ENCODE measurements around the gene KCNK5.

The KCNK5 gene

DNA sequence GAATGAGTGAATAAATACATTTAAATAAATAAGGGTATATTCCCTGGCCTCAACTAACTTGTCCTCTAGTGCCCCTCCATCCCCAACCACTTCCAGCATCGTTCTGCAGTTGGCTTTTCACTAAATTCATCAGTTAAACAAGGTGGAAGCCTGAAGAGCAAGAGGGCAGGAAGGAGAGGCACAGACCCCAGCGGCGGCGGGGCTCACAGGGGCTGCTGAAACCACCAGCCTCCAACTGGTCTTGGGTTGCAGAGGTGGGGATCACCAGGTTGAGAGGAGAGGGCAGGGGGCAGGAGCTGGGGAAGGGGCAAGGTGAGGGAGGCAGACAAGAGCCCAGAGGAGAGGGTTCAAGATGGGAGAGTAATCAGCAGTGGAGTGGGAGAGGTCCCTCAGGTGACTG lies 27.1 kb downstream of the KCNK5 start:
- DNase-seq (ENCODE audit: low read depth) = no peak
- H3K4me3 ChIP-seq (ENCODE audit: low read depth, low read length) = no peak overlapping the region

DNA sequence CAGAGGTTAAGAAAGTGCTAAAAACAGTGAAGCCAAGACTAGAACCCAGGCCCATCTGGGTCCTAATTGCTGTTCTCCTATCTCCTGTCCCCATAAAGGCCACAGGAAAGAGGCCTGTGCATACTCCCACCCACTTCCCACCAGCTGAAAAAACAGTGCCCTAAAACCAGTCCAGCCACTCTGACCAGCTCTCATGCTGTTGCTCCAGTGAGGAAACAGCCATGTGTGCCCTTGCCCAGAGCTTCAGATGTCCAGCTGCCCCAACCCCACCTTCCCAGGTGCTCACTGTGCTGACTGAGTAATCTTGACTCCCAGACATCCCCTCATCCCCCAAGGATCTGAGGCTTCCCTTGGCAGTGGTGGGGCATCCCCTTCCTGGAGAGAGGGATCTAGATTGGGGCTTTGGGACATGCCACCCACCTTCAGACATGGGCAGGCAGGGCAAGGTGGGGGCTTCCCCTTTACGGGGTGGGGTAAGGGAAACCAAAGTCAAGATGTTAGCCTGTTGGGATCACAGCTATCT lies 28.7 kb downstream of the KCNK5 start:
- no peak for DNase-seq (ENCODE audit: low read depth)
- H3K4me3 ChIP-seq (ENCODE audit: low read depth, low read length) = no peak overlapping the region

DNA sequence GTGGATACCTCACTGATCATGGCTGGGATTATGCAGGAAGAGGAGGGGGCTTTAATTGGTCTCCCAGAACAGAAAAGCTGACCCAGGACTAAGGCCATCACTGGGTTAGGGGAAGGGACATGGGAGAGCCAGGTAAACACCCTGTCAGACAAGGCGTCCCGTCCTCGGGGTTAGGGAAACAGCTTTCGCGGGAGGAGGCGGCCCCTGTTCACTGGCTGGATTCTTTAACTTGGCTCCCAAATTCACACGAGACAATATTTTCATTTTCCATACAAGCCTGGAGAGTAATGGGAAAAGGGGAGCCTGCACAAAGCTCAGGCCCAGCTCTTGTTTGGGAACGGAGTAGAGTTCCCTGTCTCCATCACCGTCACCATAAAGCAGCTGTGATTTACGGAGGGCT lies 29.3 kb downstream of the KCNK5 start:
- no peak for DNase-seq (ENCODE audit: low read depth)
- no peak overlapping the region for H3K4me3 ChIP-seq (ENCODE audit: low read depth, low read length)

DNA sequence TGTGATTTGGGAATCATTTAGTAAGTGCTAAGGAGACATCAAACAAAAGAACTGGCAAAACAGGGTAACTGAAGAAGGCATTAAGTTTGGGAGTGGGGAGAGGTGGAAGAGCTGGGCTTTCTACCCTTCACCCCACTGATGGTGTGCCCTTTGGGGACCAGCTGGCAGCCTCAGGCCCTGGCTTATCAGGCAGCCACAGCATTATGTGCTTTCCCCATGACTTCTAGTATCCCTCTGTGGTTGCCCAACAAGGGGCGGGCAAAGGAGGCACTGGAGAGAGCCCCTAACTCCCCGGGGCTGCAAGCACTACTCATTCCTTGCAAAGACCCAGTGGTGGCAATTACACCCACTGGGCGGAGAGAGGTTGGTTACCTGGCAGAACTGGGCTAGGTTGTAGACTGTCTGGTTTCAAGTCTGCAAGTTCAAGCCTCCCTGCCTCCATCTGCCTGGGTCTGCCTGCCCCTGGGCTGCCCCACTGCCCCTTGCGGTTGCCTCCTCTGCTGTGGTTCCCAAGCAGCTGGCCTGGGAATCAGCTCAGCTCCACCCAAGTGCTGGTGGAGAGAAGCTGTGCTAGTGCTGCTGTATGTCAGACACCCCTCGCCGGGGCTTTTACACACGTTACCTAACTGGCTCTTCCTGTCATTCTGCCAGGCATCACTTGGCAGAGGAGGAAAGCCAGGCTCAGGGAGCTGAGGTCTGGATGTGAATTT lies 29.9 kb downstream of the KCNK5 start:
- no peak for DNase-seq (ENCODE audit: low read depth)
- no peak overlapping the region for H3K4me3 ChIP-seq (ENCODE audit: low read depth, low read length)

DNA sequence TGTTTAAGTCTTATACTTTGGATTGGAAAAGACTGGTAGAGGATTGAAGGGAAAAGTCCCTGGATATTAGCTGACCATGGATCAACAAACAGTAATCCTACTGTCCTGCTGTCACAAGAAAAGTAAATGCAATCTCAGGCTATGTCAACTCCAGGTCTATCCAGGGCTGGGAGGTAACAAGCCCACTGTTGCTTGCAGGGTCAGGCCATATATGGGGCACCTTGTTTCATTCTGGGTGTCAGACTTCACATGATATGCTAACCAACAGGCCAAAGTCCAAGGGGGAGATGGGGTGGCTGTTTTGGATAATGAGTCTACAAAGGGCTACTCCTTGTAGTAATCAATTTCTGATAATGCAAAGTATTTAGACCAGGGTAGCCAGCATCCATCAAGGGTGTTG lies 30.7 kb downstream of the KCNK5 start:
- no peak overlapping the region for H3K4me3 ChIP-seq (ENCODE audit: low read depth, low read length)

DNA sequence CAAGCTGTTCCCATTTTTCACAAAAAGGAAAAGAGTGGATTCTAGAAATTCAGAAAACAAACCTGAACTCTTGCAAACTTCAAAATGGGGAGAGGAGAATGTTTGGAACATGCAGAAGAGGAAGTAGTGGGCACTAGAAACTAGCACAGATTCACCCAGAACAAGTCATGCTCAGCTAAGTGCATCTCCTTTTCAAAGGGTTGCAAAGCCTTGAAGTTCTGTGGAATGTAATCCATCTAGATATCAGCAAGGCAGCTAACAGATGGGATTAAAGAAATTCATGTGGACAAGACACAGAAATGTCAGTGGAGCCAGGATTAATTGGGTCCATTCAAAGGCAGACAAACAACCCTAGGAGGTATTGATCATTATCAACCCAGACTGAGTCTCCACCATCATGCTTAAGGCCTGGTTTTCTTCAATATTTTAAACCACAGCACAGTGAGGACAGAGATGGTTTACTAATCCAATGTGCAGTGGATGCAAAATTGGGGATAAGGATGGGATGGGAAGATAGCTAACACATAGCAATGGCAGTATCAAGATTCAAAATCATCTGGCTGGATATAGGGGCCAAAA lies 31.3 kb downstream of the KCNK5 start:
- DNase-seq (ENCODE audit: low read depth) = no peak
- H3K4me3 ChIP-seq (ENCODE audit: low read depth, low read length) = no peak overlapping the region

More for the DNA sequence above, 30.7 kb downstream of the KCNK5 start:
- no peak for DNase-seq (ENCODE audit: low read depth)

DNA sequence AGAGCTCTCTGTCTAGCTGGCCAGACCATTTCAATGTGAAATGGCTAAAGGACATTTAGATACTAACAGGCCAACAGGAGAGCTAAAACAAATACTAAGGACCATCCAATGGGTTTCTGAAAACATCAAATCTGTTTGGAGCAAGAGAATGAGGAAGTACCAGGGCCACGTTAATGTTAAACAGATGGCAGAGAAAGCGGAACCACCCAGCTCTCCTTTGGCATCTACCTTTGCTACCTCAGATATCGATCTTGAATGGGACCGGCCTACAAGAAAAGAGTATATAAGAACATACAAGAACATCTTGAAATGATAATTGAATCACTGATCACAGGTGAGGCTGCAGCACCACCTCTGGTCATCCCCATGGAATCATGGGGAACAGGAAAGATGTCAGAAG lies 31.8 kb downstream of the KCNK5 start:
- no peak overlapping the region for H3K4me3 ChIP-seq (ENCODE audit: low read depth, low read length)
- no peak for DNase-seq (ENCODE audit: low read depth)

DNA sequence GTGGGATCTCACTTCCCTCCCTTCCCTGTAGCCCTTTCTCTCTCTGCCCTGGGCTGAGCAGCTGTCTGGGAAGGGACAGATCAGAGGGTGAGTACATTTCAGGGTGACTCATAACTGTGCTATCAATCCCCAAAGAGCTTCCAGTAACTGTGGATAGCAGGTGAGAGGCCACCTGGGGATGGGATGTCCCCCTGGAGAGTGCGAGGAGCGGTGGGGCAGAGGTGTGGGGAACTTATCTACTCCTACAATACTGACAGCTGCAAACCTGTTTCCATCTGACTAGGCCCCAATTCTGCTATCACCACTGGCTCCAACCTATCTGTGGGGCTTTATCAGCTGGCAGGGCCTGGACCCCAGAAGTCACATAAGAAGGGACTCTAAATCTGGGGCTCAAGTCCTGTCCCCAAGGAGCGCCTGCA lies 32.6 kb downstream of the KCNK5 start:
- no peak for DNase-seq (ENCODE audit: low read depth)
- H3K4me3 ChIP-seq (ENCODE audit: low read depth, low read length) = no peak overlapping the region

DNA sequence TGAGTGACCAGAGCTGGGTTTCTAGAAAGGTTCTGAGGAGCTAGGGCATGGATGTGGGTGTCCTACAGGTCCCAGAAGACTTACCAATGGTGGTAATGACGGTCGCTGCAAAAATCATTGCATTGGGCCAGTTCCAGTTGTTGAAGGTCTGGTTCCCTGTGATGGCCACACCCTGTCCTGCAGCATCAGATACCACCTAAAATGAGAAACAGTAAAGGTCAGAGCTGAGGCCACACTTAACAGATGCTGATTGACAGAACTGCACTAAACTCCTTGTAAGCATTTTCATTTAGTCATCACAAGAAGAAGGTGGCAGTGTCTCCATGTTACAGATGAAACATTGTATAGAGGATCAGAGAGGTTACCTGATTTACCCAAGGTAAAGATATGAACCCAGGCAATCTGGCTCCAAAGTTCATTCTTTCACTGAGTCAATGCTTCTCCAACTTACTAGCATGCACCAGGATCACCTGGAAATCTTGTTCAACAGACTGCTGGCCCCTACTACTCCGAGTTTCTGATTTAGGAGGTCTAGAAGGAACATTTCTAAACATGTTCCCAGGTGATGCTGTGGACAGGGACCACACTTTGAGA lies 33.4 kb downstream of the KCNK5 start:
- DNase-seq (ENCODE audit: low read depth) = no peak
- H3K4me3 ChIP-seq (ENCODE audit: low read depth, low read length) = no peak overlapping the region

DNA sequence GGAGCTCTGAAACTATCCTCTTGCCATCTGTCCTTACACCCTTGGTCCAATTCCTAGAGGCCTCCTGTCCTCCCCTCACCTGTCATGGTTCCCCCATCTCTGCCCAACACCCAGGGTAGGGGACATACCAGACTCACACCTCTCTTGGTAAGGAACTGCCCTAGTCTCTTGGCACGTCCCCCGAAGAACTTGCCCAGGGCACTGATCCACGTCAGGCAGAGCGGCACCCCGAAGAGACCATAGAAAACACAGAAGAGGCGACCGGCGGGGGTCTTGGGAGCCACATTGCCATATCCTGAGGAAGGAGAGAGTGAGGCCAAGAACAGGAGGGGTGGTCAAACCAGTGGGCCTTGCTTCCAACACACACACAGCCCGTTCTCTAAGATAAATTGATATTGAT lies 34.8 kb downstream of the KCNK5 start:
- DNase-seq (ENCODE audit: low read depth) = no peak
- no peak overlapping the region for H3K4me3 ChIP-seq (ENCODE audit: low read depth, low read length)

DNA sequence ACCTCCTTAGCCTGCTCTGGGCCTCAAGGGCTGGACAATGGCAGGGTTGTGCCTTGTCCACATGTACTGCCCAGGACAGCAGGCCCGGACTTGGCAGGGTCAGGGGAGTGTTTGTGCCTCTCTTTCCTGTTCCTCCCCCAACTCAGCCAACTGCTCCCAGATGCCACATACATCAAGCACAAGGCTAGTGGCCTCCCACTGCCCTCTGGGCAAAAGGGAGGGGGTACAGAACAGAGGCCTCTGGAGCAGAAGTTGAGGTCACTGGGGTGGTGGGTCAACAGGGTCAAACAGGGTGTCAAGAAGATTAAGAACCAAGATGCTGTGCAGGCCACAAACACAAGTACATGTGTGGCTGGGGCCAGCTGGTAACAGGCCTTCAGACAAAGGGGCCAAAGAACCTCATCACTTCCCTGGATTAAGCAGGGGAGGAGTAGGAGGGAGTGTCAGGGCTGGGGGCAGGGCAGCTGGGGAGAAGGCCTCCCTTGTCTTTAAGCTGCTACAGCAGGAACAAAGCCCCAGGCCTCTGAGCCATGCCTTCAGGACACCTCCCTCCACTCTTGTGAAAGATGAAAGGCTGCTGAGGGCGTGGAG lies 36.0 kb downstream of the KCNK5 start:
- no peak overlapping the region for H3K4me3 ChIP-seq (ENCODE audit: low read depth, low read length)
- no peak for DNase-seq (ENCODE audit: low read depth)

DNA sequence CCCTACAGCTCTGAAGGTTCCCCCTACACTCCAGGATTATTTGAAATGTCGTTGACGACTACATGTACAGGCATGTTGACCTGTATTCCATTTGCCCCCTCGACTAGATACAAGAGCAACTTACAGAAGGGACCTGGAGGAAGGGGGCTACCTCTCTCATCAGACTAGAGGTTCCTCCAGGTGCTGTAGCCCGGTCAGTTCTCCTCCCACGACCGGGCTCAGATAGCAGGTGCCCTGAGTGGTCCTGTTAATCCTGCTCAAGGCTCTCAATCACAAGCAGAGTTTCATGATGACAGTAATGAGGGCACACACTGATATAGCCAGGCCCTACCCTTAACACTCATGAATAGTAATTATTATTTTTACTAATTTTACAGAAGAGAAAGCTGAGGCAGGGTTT lies 36.5 kb downstream of the KCNK5 start:
- H3K4me3 ChIP-seq (ENCODE audit: low read depth, low read length) = no peak overlapping the region
- DNase-seq (ENCODE audit: low read depth) = no peak

DNA sequence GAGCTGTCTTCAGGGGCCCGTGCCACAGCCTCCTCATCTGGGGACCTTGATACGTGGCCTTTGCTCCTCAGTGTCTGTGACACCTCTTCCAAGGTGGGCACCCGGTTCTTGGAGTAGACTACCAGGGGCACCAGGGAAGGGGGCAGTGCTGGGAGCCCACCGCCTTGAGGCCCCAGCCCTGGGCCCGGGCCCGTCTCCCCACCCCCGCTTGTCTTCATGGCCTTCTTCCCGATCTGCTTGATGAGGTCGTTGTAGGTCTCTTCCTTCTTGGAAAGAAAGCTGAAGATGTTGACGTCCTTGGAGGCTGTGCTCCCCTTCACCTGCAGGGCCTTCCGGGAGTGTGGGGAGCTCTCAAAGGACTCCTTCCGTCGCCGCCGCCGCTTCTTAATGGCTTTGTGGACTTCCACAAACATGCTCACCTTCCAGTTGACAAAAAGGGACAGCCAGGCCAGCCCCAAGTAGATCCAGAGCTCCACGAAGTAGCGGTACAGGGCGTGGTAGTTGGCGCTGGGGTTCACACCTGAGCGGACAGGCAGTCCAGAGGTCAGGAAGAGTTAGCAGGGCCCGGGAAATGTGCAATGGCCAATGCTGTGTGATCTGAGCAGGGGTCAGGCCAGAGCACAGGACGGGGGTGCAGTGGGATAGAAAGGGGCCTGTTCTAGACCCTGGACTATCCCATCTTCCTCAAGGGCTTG lies 37.9 kb downstream of the KCNK5 start:
- no peak overlapping the region for H3K4me3 ChIP-seq (ENCODE audit: low read depth, low read length)
- DNase-seq (ENCODE audit: low read depth) = no peak

DNA sequence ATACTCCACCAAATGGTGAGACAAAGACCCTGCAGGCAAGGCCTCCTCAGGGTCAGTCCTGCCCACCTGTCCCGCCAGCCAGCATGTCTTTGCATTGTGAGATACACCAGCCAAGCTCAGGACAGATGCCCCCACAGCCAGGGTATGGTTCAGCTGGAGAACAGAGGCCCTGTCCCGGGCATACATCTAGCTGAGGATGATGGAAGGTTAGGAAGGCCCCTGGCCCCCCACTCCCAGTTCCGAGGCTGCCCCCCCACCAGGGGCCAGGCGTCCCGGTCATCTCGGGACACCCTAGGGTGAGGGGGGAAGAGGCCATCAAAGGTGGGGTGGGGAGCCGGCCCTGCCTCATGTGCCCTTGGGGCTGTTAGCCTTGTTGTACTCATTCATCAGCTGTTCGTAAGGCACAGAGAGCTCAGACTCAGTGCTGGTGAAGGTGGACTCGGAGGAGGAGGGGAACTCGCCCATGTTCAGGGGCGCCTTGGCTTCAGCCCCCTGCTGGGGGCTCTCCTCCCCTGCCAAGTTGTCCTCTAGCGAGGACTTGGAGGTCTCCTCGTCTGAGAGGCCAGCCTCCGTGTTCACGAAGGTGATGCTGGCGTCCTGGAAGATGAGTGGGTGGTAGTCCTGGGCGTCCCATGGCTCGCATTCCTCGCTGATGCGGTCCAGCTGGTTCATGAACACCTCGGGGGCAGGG lies 38.6 kb downstream of the KCNK5 start:
- no peak overlapping the region for H3K4me3 ChIP-seq (ENCODE audit: low read depth, low read length)
- DNase-seq (ENCODE audit: low read depth) = no peak

DNA sequence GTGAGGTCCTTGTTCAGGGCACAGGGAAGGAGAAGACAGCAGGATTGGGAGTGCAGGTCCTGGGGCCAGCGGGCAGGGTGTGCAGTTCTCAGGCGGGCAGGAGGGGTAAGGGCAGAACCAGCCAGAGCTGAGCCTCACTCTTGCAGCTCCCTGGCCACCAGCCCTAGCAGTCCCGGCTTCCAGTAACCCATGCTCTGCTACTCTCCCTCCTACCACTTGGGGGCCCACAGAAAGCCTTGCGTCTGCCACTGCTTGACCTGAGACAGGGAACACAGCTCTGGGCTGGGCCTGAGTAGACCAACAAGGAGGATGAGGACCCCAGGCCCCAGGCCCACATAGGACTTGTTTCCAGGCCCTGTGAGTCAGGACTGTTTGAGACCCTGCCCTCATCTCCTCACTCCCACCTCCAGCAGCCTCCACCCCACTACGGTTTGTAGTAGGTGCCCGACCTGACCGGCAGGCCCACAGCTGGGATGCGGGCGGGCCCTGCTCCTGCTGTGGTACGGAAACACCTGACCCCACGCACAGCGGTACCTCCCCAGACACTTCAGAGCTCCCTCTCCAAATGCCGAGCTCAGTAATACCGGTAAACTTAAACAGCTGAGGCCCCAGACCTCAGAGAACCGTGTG lies 39.2 kb downstream of the KCNK5 start:
- no peak overlapping the region for H3K4me3 ChIP-seq (ENCODE audit: low read depth, low read length)
- DNase-seq (ENCODE audit: low read depth) = no peak

DNA sequence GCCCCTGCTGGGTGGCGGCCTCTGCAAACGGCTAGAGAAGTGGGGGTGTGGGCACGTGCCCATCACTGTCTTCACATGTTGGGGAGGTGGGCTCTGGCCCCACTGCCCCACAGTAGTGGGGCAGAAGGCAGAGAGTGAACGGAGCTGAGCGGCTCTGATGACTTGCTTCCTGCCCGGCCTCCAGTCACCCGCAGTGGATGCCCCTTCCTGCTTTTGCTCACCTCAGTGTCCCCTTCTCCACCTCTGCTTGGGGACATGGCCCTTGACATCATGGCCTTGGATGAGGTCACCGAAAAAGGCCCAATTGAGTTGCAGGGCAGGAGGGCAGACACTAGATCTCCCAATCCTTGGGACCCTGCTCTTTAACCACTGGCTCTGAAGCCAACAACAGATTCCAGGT lies 40.1 kb downstream of the KCNK5 start:
- DNase-seq (ENCODE audit: low read depth) = no peak

DNA sequence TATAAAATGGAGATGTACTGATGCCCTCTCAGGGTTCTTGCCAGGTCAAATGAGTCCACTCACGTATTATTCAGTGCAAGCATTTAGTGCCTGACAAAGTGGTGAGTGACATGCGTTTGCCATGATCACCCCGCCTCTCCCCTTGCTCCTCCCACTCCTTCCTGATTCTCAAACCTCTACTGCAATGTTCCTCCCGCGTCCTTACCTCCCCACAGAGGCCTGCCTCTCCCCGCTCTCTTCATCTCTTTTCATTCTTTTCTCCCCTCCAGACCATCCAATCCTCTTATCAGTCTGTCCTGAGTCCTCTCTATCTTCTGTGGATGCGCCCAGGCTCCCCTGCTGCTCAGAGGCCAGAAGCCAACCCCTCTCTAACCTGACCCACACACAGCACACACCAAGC lies 40.7 kb downstream of the KCNK5 start:
- H3K4me3 ChIP-seq (ENCODE audit: low read depth, low read length) = no peak overlapping the region
- no peak for DNase-seq (ENCODE audit: low read depth)

More for the DNA sequence above, 40.1 kb downstream of the KCNK5 start:
- H3K4me3 ChIP-seq (ENCODE audit: low read depth, low read length) = no peak overlapping the region

DNA sequence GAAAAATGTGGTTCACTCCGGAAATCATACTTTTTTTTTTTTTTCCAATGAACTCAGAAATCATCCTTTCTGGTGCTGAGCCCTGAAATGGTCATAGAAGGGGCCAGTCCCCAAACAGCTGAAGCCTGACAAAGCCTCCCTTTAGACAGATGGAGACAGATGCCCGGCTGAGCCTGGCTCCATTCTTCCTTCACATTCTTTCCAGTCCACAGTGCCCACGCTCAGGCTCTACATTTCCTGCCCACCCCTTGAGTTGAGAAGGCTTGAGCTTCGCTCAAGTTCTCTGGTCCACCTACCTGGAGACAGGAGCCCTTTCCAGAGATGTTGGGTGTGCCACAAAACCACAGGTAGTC lies 41.2 kb downstream of the KCNK5 start:
- no peak overlapping the region for H3K4me3 ChIP-seq (ENCODE audit: low read depth, low read length)
- DNase-seq (ENCODE audit: low read depth) = no peak

DNA sequence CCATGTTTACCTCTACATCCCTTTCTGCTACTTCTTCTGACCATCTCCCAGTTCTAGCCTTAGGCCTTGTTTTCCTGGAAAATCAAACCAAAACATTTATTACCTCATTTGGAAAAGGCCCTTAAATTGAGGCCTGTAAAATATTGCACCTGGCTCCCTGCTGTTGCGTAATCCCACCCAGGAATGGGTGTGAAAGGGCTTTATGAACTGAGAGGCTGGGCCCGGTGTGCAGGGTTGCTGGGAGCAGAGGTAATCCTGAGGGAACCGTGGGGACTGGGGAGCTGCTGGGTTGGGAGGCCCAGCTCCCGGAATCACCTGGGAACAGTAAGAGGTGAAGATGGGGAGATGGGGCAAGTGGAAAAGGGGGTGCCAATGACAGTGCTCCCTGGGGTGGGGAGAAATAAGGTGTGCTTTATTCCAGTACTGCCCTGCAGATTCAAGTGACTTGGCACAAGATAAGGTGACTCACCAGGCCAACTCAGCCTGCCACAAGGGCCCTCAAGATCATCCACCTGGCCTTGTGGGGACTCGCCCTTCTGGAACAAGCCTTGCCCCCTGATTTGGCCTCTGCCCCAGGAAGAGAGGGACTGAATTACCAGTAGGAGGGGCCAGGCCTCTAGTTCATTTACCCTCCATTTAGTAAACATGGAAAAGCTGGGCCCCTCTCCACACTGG lies 44.2 kb downstream of the KCNK5 start:
- H3K4me3 ChIP-seq (ENCODE audit: low read depth, low read length) = no peak overlapping the region
- DNase-seq (ENCODE audit: low read depth) = no peak
